ENCODE results near the gene NDUFAF5. TPM values are rescaled to one million over a fixed set of nuclear protein-coding genes. Genes with fewer than 3 reads are reported as not detected.

Gene NDUFAF5
- polyA plus RNA-seq, 3 donors: 5.9 to 15.2 (median 7.8) TPM

DNA sequence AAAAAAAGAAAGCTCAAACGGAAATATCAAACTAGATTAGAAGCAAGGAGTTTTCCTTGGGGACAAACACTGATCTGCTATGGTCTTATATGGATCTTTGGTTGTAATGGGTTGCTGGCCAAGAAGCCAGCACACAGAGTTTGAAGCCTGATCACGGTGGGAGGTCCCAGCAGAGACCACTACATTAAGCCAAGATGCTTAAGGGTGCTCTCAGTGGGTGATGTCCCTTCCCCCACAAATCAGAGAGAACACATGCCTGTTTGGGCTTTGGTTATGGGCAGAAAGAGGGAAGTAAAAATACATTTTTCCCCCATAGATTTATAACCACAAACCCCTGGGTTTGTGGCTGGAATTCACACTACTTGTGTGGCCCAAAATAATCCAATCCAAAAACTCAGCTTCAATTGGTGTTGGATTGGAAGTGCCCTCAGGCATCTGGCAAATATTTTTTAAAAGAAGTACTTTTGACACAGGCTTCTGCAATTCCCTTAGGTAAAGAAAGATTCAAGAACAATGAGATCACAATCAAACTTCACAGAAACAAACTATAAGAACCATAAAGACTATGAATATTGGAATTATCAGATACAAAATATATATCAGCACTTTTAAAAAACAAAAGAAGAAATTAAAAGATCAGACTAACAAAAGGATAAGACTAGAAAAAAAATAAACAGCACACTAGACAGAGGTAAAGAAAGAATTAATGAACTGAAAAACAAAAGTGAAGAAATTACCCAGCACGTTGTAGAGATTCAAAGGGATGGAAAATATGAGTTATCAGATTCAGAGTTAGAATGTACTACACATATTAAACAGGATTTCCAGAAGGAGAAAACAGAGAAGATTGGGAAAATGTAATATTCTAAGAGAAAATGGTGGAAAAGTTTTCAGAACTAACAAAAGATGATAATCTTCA is 44.8 kb upstream of the NDUFAF5 start:
- H3K4me1 Mint-ChIP-seq: no peaks in the 10 kb centered on the region
- WGBS (ENCODE audit: insufficient coverage): no CpG with 5 or more reads among the region's 3 CpGs
- H3K36me3 Mint-ChIP-seq: peaks cover 44 to 56% of the 10 kb centered on the region in 2 donors
- Histone ChIP-seq H3K4me2 (replicated peaks; ENCODE audit: extremely low read depth, low read length, poor library complexity, severe bottlenecking) (no peak overlapping the region), H2AFZ (ENCODE audit: insufficient read depth, low read depth, low read length, poor library complexity, severe bottlenecking) (no peak overlapping the region), H3K9ac (ENCODE audit: insufficient read depth, low read length, poor library complexity, severe bottlenecking) (no peak overlapping the region), H3K4me3 (replicated peaks in 1 of 3; ENCODE audit: low read depth in 2 of 3, low read length in 3 of 3) (no peak overlapping the region), H3K27ac (ENCODE audit: low read depth in 1 of 2, low read length in 2 of 2) (no peak overlapping the region), H3K79me2 (ENCODE audit: insufficient read depth, low read length) (no peaks in the 10 kb centered on the region), H3K27me3 (ENCODE audit: control insufficient read depth in 2 of 2, insufficient read depth in 2 of 2, low read length in 2 of 2) (no peaks in the 10 kb centered on the region), H3K36me3 (replicated peaks in 1 of 2; ENCODE audit: control insufficient read depth in 1 of 2, insufficient read depth in 2 of 2, low read length in 2 of 2) (peaks cover 16 to 54% of the 10 kb centered on the region in 2 donors), H3K4me1 (ENCODE audit: control insufficient read depth in 1 of 2, insufficient read depth in 2 of 2, low read length in 2 of 2) (no peaks in the 10 kb centered on the region), H3K9me3 (replicated peaks in 1 of 2; ENCODE audit: control insufficient read depth in 1 of 2, insufficient read depth in 1 of 2, low read length in 2 of 2) (no peaks in the 10 kb centered on the region), H4K20me1 (ENCODE audit: insufficient read depth, low read length) (no peaks in the 10 kb centered on the region)
- intact Hi-C loops (cut with micrococcal nuclease): no loop called here
- no peaks in the 10 kb centered on the region for H3K27me3 Mint-ChIP-seq (ENCODE audit: low read depth in 3 of 3)
- TF ChIP-seq, protein P1, sequence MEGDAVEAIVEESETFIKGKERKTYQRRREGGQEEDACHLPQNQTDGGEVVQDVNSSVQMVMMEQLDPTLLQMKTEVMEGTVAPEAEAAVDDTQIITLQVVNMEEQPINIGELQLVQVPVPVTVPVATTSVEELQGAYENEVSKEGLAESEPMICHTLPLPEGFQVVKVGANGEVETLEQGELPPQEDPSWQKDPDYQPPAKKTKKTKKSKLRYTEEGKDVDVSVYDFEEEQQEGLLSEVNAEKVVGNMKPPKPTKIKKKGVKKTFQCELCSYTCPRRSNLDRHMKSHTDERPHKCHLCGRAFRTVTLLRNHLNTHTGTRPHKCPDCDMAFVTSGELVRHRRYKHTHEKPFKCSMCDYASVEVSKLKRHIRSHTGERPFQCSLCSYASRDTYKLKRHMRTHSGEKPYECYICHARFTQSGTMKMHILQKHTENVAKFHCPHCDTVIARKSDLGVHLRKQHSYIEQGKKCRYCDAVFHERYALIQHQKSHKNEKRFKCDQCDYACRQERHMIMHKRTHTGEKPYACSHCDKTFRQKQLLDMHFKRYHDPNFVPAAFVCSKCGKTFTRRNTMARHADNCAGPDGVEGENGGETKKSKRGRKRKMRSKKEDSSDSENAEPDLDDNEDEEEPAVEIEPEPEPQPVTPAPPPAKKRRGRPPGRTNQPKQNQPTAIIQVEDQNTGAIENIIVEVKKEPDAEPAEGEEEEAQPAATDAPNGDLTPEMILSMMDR (IDR thresholded peaks at IDR 0.05): no peak
- no peak overlapping the region for H3K4me3 Mint-ChIP-seq
- no peak overlapping the region for H3K27ac Mint-ChIP-seq
- no peak for DNase-seq
- H3K9me3 Mint-ChIP-seq: peaks cover 0 to 17% (median 5%) of the 10 kb centered on the region in 7 donors

DNA sequence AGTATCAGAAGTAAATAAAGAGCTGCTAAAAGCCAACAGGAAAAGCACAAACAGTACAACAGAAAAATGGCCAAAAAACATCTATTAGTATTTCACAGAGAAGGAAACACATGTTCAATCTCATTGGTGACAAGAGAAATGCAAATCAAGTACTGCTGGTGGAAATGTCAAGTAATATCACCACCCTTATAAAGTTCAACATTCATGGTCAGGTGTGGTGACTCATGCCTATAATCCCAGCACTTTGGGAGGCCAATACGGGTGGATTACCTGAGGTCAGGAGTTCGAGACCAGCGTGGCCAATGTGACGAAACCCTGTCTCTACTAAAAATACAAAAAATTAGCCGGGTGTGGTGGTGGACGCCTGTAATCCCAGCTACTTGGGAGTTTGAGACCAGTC is 42.9 kb upstream of the NDUFAF5 start:
- peak overlapping the region in 1 of 7 donors; percentile 19 for H3K27ac Mint-ChIP-seq
- H3K4me1 Mint-ChIP-seq: no peaks in the 10 kb centered on the region
- no peak overlapping the region for H3K4me3 Mint-ChIP-seq
- Histone ChIP-seq H3K9ac (ENCODE audit: insufficient read depth, low read length, poor library complexity, severe bottlenecking) (no peak overlapping the region), H3K9me3 (replicated peaks in 1 of 2; ENCODE audit: control insufficient read depth in 1 of 2, insufficient read depth in 1 of 2, low read length in 2 of 2) (no peaks in the 10 kb centered on the region), H3K4me2 (replicated peaks; ENCODE audit: extremely low read depth, low read length, poor library complexity, severe bottlenecking) (no peak overlapping the region), H3K27me3 (ENCODE audit: control insufficient read depth in 2 of 2, insufficient read depth in 2 of 2, low read length in 2 of 2) (no peaks in the 10 kb centered on the region), H2AFZ (ENCODE audit: insufficient read depth, low read depth, low read length, poor library complexity, severe bottlenecking) (no peak overlapping the region), H3K36me3 (replicated peaks in 1 of 2; ENCODE audit: control insufficient read depth in 1 of 2, insufficient read depth in 2 of 2, low read length in 2 of 2) (peaks cover 16 to 57% of the 10 kb centered on the region in 2 donors), H3K4me3 (replicated peaks in 1 of 3; ENCODE audit: low read depth in 2 of 3, low read length in 3 of 3) (no peak overlapping the region), H3K27ac (ENCODE audit: low read depth in 1 of 2, low read length in 2 of 2) (no peak overlapping the region), H3K79me2 (ENCODE audit: insufficient read depth, low read length) (no peaks in the 10 kb centered on the region), H4K20me1 (ENCODE audit: insufficient read depth, low read length) (no peaks in the 10 kb centered on the region), H3K4me1 (ENCODE audit: control insufficient read depth in 1 of 2, insufficient read depth in 2 of 2, low read length in 2 of 2) (no peaks in the 10 kb centered on the region)
- H3K27me3 Mint-ChIP-seq (ENCODE audit: low read depth in 3 of 3): no peaks in the 10 kb centered on the region
- WGBS (ENCODE audit: insufficient coverage): 100% methylated on average over 2 of the region's 6 CpGs
- intact Hi-C loops (cut with micrococcal nuclease): no loop called here
- peaks cover 41 to 53% of the 10 kb centered on the region in 2 donors for H3K36me3 Mint-ChIP-seq
- no peak for DNase-seq
- H3K9me3 Mint-ChIP-seq: peaks cover 0 to 17% (median 5%) of the 10 kb centered on the region in 7 donors
- TF ChIP-seq, protein P1 (IDR thresholded peaks at IDR 0.05): no peak
